ENCODE measurements around the gene CD63. TPM values are rescaled to one million over a fixed set of nuclear protein-coding genes. Genes with fewer than 3 reads are reported as not detected.

CD63 gene
- total RNA-seq, 1 experiment from 2014 or later = 879 TPM

DNA sequence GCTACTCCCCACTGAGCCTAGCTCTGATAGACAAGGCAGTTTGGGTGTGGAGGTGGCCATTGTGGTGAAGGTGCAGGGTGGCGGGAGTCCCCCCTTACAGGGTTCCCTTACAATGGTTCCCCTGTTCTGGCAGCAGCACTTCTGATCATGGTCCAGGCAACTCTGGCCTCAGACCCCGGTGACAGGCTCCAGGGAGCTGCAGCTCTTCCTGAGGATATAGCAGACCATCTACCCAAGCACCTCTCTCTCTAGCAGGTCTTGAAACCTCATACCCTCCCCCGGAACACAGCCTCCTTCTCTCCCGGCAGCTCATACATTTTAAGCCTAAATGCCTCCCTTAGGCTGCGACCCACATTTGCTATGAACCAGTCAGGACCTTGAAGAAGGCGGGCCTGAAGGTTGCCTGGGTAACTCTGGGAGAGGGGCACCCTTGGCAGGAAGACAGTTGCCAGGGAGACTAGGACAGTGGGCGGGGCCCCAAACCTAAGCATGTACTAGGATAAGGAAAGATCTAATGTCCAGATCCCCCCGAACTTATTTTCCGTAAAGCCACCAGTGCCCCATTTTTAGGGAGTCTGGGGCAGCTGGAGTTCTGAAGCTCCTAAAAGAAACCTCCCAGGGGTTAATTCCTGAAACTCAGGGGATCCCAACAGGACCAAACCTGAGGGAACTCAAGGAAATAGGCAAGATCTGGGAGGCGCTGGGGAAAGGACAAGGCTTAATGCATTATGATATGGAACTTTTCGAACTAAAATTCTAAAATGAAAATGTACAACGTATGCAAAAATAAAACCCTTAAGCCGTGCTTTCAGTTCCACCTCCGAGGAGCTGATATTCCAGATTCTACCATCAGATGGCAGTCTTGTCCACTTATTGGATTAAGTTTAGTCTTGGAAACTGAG lies 9.6 kb upstream of the CD63 start:
- TF ChIP-seq CTCF (IDR thresholded peaks at IDR 0.05) = peak; percentile 83
- no peak for TF ChIP-seq TCF7L2 (IDR thresholded peaks at IDR 0.05; ENCODE audit: low read depth, low read length)
- intact Hi-C loops (cut with micrococcal nuclease; ENCODE audit: unreplicated experiment) (loop anchor here (2.0 to 5.0 kb wide), 2 partner anchors 58 to 79 kb away; partner anchors contain the start of genes ORMDL2 and SARNP), in situ Hi-C loops (cut with HindIII; ENCODE audit: low pct_unique_long_range_greater_than_20kb, low sequenced_read_pairs) (no loop called here)
- Histone ChIP-seq H3K27me3 (ENCODE audit: control insufficient read depth, insufficient read depth, low read length) (no peaks in the 10 kb centered on the region), H3K9me3 (ENCODE audit: control insufficient read depth, insufficient read depth, low read depth, low read length) (no peaks in the 10 kb centered on the region), H3K4me1 (ENCODE audit: control insufficient read depth, insufficient read depth, low read length) (peaks cover 12% of the 10 kb centered on the region), H3K27ac (ENCODE audit: low read length) (peak overlapping the region; percentile 30; the same call in 1 of the 2 replicates), H3K36me3 (ENCODE audit: control insufficient read depth, insufficient read depth, low read length) (no peaks in the 10 kb centered on the region), H3K4me3 (ENCODE audit: low read depth in 2 of 2, low read length in 2 of 2) (peak overlapping the region; percentile 44 to 73)
- no TSS peak for BruUV-seq (replicated peaks)
- CTCF ChIA-PET = interaction anchor here (0.5 to 2.7 kb wide), 15 partner anchors 9 to 1434 kb away, joined by 3 to 17 read pairs (median 6); partner anchors contain the start of genes ORMDL2, SARNP and SUOX
- DNase-seq (ENCODE audit: low read depth, low spot score) (peak; percentile 91), ATAC-seq (peak; percentile 74)
- POLR2A ChIA-PET = interaction anchor here (0.8 to 1.3 kb wide), 2 partner anchors 9 to 80 kb away, joined by 4 to 5 read pairs; partner anchors contain the start of genes CD63, ORMDL2 and SARNP

DNA sequence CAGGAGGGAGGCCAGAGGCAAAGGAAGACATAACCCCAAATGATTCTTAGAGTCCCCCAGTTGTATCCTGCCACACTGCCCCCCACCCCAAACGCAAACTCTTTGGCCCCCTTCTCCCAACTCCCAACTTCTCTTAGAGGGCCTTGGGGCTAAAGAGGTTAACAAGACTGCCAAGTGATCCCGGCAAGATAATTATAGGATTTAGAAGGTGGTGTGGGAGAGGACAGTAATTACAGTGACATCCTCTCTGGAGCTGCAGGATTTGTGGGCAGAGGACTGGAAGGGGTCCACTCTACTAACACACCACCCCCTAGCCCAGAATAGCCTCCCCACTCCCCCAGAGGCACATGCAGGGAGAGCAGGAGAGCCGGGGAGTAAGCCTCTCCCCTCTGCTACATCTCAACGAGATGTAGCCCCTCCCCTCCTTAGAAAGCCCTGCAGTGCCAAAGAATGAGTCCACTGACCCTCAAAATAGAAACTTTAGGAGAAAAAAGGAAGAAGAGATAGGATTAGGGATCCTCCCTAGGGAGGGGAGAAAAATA lies 8.8 kb upstream of the CD63 start:
- no peaks in the 10 kb centered on the region for H3K9me3 ChIP-seq (ENCODE audit: control insufficient read depth, insufficient read depth, low read depth, low read length)
- H3K27me3 ChIP-seq (ENCODE audit: control insufficient read depth, insufficient read depth, low read length) = no peaks in the 10 kb centered on the region
- H3K27ac ChIP-seq (ENCODE audit: low read length) = 0 out of 2 replicates have a peak overlapping the region, but pooled peaks have one; percentile 30
- POLR2A ChIA-PET = no interaction called here
- CTCF ChIA-PET = interaction anchor here (0.6 to 2.7 kb wide), 7 partner anchors 8 to 202 kb away, joined by 3 to 17 read pairs (median 11); partner anchors contain the start of genes ORMDL2 and SARNP
- peak; percentile 18; the same call in 1 of the 2 replicates for ATAC-seq
- in situ Hi-C loops (cut with HindIII; ENCODE audit: low pct_unique_long_range_greater_than_20kb, low sequenced_read_pairs) = no loop called here
- peaks cover 11% of the 10 kb centered on the region for H3K4me1 ChIP-seq (ENCODE audit: control insufficient read depth, insufficient read depth, low read length)
- TF ChIP-seq, protein P1, sequence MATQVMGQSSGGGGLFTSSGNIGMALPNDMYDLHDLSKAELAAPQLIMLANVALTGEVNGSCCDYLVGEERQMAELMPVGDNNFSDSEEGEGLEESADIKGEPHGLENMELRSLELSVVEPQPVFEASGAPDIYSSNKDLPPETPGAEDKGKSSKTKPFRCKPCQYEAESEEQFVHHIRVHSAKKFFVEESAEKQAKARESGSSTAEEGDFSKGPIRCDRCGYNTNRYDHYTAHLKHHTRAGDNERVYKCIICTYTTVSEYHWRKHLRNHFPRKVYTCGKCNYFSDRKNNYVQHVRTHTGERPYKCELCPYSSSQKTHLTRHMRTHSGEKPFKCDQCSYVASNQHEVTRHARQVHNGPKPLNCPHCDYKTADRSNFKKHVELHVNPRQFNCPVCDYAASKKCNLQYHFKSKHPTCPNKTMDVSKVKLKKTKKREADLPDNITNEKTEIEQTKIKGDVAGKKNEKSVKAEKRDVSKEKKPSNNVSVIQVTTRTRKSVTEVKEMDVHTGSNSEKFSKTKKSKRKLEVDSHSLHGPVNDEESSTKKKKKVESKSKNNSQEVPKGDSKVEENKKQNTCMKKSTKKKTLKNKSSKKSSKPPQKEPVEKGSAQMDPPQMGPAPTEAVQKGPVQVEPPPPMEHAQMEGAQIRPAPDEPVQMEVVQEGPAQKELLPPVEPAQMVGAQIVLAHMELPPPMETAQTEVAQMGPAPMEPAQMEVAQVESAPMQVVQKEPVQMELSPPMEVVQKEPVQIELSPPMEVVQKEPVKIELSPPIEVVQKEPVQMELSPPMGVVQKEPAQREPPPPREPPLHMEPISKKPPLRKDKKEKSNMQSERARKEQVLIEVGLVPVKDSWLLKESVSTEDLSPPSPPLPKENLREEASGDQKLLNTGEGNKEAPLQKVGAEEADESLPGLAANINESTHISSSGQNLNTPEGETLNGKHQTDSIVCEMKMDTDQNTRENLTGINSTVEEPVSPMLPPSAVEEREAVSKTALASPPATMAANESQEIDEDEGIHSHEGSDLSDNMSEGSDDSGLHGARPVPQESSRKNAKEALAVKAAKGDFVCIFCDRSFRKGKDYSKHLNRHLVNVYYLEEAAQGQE (IDR thresholded peaks at IDR 0.05; ENCODE audit: insufficient read depth in 1 of 2, low read depth in 2 of 2, low read length in 1 of 2) = no peak
- TF ChIP-seq TCF7L2 (IDR thresholded peaks at IDR 0.05; ENCODE audit: low read depth, low read length) (no peak), CTCF (IDR thresholded peaks at IDR 0.05) (peak; percentile 47; the same call in 1 of the 2 replicates)
- intact Hi-C loops (cut with micrococcal nuclease; ENCODE audit: unreplicated experiment) = loop anchor here (1.0 to 5.0 kb wide), 3 partner anchors 59 to 80 kb away; partner anchors contain the start of genes ORMDL2 and SARNP
- H3K36me3 ChIP-seq (ENCODE audit: control insufficient read depth, insufficient read depth, low read length) = no peaks in the 10 kb centered on the region
- no peak for DNase-seq (ENCODE audit: low read depth, low spot score)
- no TSS peak for BruUV-seq (replicated peaks)
- H3K4me3 ChIP-seq (ENCODE audit: low read depth in 2 of 2, low read length in 2 of 2) = peak overlapping the region; percentile 44 to 73
